Mucosa of stomach (tissue), 1 donor: ENCODE measurements around the gene IL3RA.
"Not testable (repeated sequence)": the region's sequence is repeated elsewhere in the genome, so short reads cannot be mapped to it uniquely, and the experiment has no call there.

Source experiments
- H3K27me3 ChIP-seq: one replicate; pipeline ENCODE4 v1.7.0; 2013; ENCODE audit warnings: mild to moderate bottlenecking, low read length; ENCODE audit not compliant: control insufficient read depth, insufficient read depth
- H3K36me3 ChIP-seq: one replicate; pipeline ENCODE4 v1.7.0; 2013; ENCODE audit warnings: low read length; ENCODE audit not compliant: control insufficient read depth, insufficient read depth
- H3K4me1 ChIP-seq: one replicate; pipeline ENCODE4 v1.7.0; 2013; ENCODE audit warnings: mild to moderate bottlenecking, low read length; ENCODE audit not compliant: control insufficient read depth, insufficient read depth
- H3K4me3 ChIP-seq: one replicate; pipeline ENCODE4 v1.7.0; 2013; ENCODE audit warnings: low read length
- H3K9ac ChIP-seq: one replicate; pipeline ENCODE4 v1.7.0; 2013; ENCODE audit warnings: mild to moderate bottlenecking, low read length, moderate library complexity
- H3K9me3 ChIP-seq: one replicate; pipeline ENCODE4 v1.7.0; 2013; ENCODE audit warnings: mild to moderate bottlenecking, low read length, moderate library complexity; ENCODE audit not compliant: control insufficient read depth
- donor health status: Pancreatic carcinoma.

The IL3RA gene

DNA sequence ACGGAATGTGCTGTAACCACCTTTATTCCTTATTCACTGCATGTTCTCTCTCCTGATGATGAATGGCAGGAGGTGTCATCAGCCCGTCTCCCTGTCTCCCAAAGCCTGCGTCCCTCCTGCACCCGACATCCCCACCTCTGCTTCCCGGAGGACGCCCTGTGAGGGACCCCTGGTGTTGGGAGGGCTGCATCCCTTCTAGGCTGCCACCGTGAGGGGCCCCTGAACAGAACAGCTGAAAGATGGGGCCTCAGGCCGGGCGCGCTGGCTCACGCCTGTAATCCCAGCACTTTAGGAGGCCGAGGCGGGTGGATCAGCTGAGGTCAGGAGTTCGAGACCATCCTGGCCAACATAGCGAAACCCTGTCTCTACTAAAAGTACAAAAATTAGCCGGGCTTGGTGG, 89.7 kb downstream of the IL3RA start:
- not testable (repeated sequence) for H3K9me3 ChIP-seq, H3K4me3 ChIP-seq, H3K9ac ChIP-seq, H3K4me1 ChIP-seq, H3K36me3 ChIP-seq, H3K27me3 ChIP-seq

GRCh38 chrX:1427756-1428155, 91.2 kb downstream of the IL3RA start:
- no peaks in the 10 kb centered on the region for H3K4me1 ChIP-seq
- H3K9me3 ChIP-seq: no peaks in the 10 kb centered on the region
- no peak overlapping the region for H3K4me3 ChIP-seq
- H3K36me3 ChIP-seq: peaks cover 4% of the 10 kb centered on the region
- no peak overlapping the region for H3K9ac ChIP-seq
- H3K27me3 ChIP-seq: no peaks in the 10 kb centered on the region

DNA sequence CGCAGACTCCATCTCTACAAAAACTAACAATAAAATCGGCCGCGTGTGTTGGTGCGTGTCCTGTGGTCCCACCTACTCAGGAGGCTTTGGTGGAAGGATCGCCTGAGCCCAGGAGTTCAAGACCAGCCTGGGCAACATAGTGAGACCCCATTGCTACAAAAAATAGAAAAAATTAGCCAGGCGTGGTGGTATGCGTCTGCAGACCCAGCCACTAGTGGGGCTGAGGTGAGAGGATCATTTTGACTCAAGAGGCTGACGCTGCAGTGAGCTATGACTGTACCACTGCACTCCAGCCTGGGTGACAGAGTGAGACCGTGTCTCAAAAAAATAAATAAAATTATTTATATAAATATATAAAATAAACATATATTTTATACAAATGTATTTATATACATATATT, 93.9 kb downstream of the IL3RA start:
- H3K4me3 ChIP-seq: no peak overlapping the region
- peaks cover under 1% of the 10 kb centered on the region for H3K36me3 ChIP-seq
- H3K27me3 ChIP-seq: no peaks in the 10 kb centered on the region
- no peaks in the 10 kb centered on the region for H3K9me3 ChIP-seq
- H3K9ac ChIP-seq: no peak overlapping the region
- no peaks in the 10 kb centered on the region for H3K4me1 ChIP-seq
